ENCODE data around the gene NLN. TPM values are rescaled to one million over a fixed set of nuclear protein-coding genes. Genes with fewer than 3 reads are reported as not detected.

Gene NLN
- total RNA-seq (2022; extraction: Qiagen RNA extraction): 50.4 to 76.6 TPM (median 61.3 TPM) in 5 replicates

DNA sequence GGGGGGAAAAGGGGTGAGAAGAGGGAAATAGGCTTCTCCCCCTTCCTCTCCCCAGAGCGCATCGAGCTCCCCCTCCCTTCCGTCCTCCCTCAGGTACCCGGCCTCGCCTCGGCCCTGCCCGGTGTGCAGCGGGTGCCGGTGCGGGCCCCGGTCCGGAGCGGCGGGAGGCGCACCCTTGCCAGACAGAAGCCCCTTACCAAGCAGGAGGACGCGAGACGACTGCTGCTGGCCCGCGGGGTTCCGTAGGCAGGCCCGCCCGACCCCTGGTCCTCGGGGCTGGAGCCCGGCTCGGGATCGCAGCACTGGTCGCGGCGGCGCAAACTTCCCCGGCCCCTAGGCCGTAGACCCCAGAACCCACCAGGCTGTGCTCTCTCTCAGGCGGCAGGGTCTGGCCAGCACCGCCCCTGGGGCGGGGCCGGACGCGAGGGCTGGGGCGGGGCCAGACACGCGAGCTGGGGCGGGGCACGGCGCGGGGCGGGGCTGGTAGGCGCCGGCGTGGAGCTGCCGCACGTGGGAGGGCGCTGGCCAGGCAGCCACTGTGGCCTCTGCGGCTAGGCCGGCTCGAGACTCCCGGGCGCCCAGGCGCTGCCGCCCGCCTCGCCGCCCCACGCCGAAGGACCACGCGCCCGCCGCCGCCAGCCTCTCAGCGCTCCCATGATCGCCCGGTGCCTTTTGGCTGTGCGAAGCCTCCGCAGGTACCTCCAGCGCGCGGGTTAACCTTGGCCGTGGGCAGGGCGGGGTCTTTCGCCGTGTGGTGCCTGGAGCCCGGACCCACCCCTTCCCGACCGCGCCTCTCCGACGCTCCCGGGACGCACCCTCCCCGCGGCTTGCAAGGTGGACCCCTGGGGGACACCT is at the start of gene NLN, which contains the start of gene SGTB:
Gene NLN, plus strand, starts transcription at position 486 of the 855 bp plus-strand sequence. Its CDS starts 169 bp downstream, at position 655.
Gene SGTB, minus strand, starts transcription at position 390 of the 855 bp plus-strand sequence. CDS start 1,302 bp downstream, outside the sequence.

Other genes with a start within 250 kb of the NLN start
- 0.03 to 0.08 TPM (median 0.06 TPM) in 4 of 5 replicates, not detected in the other for gene ADAMTS6, start 240.3 kb upstream of the NLN start, total RNA-seq (2022; extraction: Qiagen RNA extraction)
- gene CENPK, start 159.0 kb upstream of the NLN start, total RNA-seq (2022; extraction: Qiagen RNA extraction): 24.2 to 31.2 TPM (median 25.5 TPM) in 5 replicates
- 15.5 to 19.2 TPM (median 17.0 TPM) in 5 replicates for gene PPWD1, start 158.9 kb upstream of the NLN start, total RNA-seq (2022; extraction: Qiagen RNA extraction)
- 5.1 to 9.4 TPM (median 7.0 TPM) in 5 replicates for gene TRIM23, start 97.9 kb upstream of the NLN start, total RNA-seq (2022; extraction: Qiagen RNA extraction)
- 1.9 to 2.7 TPM (median 2.1 TPM) in 5 replicates for gene SHLD3, start 97.2 kb upstream of the NLN start, total RNA-seq (2022; extraction: Qiagen RNA extraction)
- gene TRAPPC13, start 97.2 kb upstream of the NLN start, total RNA-seq (2022; extraction: Qiagen RNA extraction): 12.1 to 14.7 TPM (median 13.2 TPM) in 5 replicates
- 5.8 to 7.9 TPM (median 6.9 TPM) in 5 replicates for gene SGTB, start 96 bp upstream of the NLN start, total RNA-seq (2022; extraction: Qiagen RNA extraction)
- gene ERBIN, start 204.4 kb downstream of the NLN start, total RNA-seq (2022; extraction: Qiagen RNA extraction): 19.2 to 41.2 TPM (median 22.1 TPM) in 5 replicates